GM19023 (cell line): ENCODE results near the gene PNP.

ENCODE experiments used
- ATAC-seq: cut with Tn5 transposase; IDR thresholded peaks from one replicate; pipeline ENCODE4 v1.9.1; 2021; ENCODE audit warnings: mild to moderate bottlenecking, moderate library complexity; ENCODE audit not compliant: unreplicated experiment

The PNP gene

GRCh38 chr14:20454516-20455354 lies 14.5 kb upstream of the PNP start, which contains the start of the genes APEX1 and OSGEP:
TSS of gene APEX1 (plus strand) at chr14:20455226. CDS start at chr14:20455646, 420 bp downstream.
TSS of gene OSGEP (minus strand) at chr14:20454812. CDS start at chr14:20454683, 129 bp downstream.
- ATAC-seq, result peak; percentile 92

DNA sequence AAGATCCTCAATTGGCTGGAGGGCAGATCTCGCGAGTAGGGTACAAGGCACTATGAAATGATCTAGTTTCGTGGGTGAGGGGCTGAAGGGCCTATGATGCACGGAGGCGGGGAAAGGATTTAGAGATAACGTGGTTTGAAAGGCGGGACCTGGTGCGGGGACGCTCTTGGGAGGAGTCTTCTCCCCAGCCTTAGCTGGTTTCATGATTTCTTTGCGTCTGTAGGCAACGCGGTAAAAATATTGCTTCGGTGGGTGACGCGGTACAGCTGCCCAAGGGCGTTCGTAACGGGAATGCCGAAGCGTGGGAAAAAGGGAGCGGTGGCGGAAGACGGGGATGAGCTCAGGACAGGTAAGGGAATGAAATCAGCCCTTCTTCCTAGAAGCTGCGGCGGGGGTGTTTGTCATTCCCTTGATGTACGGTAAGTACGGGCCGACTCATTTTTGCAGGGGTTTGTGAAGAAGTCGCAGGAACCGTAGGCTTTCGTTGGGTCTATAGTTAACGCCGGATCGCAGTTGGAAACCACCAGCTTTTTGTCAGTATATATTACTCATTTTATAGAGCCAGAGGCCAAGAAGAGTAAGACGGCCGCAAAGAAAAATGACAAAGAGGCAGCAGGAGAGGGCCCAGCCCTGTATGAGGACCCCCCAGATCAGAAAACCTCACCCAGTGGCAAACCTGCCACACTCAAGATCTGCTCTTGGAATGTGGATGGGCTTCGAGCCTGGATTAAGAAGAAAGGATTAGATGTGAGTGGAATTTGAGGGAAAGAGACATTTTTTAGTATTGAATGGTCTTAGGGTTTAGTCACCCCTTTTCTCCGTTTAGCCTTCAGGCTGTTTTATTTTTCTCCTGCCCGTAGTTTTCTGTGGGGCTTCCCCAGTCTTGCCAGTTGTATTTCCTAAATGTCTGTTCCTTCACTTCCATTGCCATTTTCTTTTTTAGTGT lies 13.6 kb upstream of the PNP start:
- peak; percentile 55 for ATAC-seq

GRCh38 chr14:20456971-20457370 lies 12.2 kb upstream of the PNP start:
- no peak for ATAC-seq

- no peak for ATAC-seq
Measured at GRCh38 chr14:20458031-20458789, 11.0 kb upstream of the PNP start.

- ATAC-seq, result peak; percentile 15
Measured at GRCh38 chr14:20460458-20461224, 8.6 kb upstream of the PNP start.

GRCh38 chr14:20461225-20462141 lies 7.7 kb upstream of the PNP start, which contains the start of gene PIP4P1:
TSS of gene PIP4P1 (minus strand) at chr14:20461434. CDS start at chr14:20461325, 109 bp downstream.
- peak; percentile 94 for ATAC-seq

GRCh38 chr14:20468764-20469241 lies 403 bp upstream of the PNP start:
- ATAC-seq, result peak; percentile 2

DNA sequence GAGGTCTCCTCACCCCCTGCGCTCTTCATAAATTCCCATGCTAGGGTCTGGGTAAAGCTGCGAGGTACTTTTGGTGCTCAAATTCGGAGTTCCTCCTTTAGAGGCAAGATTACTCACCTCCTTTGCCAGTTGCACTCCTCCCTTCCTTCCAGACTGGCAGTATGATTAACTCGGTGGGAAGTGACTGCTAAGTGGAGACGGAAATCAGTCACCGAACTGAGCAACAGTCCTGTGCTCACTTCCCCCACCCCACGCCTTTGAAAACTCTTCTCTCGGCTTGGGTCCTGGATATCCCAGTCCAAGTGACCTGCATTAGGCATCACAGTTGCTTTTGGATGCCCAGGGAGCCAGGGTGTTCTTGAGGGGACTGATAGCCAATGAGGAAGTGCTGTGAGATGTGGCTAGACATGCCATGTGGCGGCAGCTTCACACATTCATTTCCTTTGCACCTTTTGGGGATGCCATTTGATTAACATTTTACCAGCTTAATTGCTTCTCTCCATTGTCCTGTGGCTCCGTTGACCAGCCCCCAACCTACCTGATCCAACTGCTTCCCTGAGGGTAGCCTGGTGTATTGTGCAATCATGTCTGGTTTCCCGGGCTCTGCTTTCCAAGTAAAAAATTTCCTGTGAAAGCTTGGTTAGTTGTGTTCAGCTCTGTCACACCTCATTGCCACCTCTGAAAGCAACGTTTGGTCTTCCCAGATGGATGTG lies 840 bp downstream of the PNP start:
- peak; percentile 33 for ATAC-seq

DNA sequence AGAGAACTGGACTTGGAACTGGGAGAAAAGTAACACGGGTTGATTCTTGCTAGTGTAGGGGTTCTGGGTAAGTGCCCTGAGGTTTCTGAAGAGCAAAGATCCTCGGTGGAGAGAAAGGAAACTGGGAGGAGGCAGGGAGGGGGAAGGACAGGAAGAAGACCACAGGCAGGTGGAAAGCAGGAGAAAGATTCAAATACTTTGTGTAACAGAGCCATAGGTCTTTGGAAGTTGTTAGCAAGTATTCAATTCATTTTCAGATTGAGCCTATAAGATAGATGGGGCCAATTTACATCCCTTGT lies 1.3 kb downstream of the PNP start:
- ATAC-seq, result no peak

GRCh38 chr14:20472536-20473169 lies 3.4 kb downstream of the PNP start:
- no peak for ATAC-seq

DNA sequence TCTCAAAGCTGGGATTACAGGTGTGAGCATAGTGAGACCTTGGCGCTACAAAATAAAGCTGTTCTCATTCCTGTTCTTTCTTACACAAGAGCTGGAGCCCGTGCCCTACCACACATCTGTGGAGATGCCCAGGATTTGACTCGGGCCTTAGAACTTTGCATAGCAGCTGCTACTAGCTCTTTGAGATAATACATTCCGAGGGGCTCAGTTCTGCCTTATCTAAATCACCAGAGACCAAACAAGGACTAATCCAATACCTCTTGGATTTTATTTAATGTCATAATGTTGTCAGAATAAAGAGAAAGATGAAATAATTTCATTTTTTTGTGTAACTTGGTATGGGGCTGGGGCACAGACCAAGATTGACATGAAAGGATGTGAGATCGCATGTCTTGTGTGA lies 7.6 kb downstream of the PNP start:
- no peak for ATAC-seq

DNA sequence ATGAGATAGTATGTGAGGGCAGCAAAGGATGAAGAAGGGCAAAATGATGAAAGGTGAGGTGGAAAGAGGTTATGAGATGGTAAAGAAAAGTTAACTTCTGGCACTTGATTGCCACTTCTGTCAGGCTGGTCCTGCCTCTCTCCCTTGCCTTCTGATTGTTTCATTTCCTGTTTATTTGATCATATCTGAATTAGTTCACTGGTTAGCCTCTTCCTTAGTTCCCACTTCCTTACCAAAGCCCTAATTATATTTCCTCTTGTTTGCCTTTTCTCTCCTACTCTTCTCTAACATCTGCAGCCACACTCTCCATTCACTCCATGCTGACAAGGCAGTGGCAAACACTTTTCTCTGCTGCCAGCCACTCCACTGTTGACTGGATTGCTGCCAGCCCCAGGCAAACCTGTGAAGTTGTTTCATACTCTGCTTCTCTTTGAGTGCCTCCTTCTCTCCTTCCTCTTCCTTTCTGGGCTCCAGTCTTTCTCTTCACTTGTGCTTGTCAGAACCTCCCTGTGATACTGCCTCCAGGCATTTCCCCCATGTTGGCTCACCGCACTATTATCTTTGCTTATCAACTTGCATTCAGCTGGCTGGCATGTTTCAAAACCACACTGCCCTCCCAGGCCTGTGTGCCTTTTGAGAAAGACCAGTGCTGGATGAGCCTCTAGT lies 8.1 kb downstream of the PNP start:
- no peak for ATAC-seq

DNA sequence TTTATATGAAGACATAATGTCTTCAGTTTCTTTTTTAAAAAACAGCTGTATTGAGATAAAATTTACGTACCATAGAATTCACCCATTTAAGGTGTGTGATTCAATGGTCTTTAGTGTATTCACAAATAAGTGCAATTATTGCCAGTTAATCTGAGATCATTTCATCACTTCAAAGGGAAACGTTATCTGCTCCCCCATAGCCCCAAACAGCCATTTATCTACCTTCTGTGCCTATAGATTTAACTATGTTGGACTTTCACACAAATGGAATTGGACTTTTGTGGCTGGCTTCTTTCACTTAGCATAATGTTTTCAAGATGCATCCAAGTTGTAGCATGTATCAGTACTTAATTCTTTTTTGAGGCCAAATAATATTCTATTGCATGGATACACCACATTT lies 9.7 kb downstream of the PNP start:
- ATAC-seq, result no peak

GRCh38 chr14:20482382-20482781 lies 13.2 kb downstream of the PNP start:
- no peak for ATAC-seq

DNA sequence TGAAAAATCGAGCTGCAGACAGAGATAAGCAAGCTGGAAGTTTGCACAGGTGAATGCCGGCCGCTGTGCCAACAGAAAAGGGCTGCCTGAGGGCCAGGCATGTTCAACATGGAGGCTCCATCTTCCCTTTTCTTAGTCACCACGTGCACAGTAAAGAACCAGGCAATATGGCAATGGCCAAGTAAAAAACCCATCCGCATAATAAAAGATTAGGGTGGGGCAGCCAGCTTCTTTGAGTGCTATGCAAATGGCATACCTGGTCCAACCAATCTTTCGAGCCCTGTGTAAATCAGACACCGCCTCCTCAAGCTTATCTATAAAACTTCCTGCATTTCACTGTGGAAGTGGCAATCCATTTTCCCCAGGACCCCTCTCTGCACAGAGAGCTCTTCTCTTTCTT lies 16.7 kb downstream of the PNP start:
- ATAC-seq, result no peak

DNA sequence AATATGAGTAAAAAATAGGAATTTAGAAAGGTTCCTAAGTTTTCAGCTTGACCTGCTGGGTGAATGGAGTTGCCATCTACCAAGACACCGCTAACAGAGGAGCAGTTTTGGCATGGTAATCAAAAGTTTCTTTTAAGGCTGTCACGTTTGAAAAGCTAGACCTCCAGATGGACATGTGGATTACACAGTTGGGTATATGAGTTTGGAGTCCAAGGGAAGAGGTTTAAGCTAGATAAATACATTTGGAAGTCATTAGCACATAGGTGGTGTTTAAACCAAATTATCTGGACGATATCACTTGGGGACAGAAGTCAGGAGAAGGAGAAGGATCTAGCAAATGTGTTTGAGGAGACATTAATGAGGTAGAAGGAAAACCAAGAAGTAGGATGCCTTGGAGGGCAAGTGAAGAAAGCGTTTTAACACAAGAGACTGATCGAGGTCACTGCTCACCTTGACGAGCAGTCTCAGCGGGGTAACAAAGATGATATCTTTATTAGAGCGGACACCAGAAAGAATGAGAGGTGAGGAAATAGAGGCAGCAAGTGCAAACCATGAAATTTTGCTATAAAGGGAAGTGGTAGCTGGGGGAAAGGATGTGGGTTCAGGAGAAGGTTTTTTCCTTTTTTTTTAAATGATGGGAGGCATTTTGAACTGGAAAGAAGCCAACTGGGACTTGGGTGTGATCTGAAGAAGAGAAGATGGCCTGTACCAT lies 17.6 kb downstream of the PNP start:
- no peak for ATAC-seq

DNA sequence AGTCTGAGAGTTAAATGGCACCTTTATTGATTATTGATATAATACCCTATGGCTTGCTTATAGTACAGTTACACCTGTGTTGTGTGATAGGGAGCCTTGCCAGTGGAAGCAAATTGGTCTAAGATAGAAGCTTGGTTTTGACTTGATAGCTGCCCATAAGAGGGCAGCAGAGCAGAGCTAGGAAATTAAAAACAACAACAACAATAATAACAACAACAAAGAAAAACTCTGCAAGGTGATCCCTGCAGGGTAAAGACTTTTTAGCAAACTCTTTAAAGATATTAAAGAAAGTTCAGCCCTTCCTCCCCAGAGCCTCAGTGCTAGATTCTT lies 18.2 kb downstream of the PNP start:
- ATAC-seq, result no peak
